VCaP (cell line): ENCODE data around the gene LAS1L.
"Not testable (repeated sequence)": the region's sequence is repeated elsewhere in the genome, so short reads cannot be mapped to it uniquely, and the experiment has no call there.

Experiments used
- H3K27ac ChIP-seq: fragments of 450-650 bp; 2 replicates; pipeline ENCODE4 v1.5.1; 2017
- TF ChIP-seq, protein P1 (sequence below): fragments of 450-650 bp; conservative IDR thresholded peaks from 2 replicates; pipeline ENCODE4 v1.5.1; 2017; ENCODE audit warnings: mild to moderate bottlenecking, moderate library complexity

The LAS1L gene

DNA sequence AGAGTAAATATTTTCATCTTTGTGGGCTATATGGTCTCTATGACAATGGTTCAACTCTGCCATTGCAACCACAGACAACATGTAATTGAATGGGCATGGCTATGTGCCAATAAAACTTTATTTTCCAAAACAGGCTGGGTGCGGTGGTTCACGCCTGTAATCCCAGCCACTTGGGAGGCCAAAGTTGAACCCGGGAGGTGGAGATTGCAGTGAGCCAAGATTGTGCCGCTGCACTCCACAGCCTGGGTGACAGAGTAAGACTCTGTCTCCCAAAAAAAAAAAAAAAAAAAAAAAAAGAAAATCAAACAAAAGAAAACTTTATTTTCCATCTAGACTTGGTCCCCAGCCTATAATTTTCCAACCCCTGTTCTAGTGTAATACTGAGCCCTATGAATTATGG lies 38.4 kb upstream of the LAS1L start:
- TF ChIP-seq, protein P1, sequence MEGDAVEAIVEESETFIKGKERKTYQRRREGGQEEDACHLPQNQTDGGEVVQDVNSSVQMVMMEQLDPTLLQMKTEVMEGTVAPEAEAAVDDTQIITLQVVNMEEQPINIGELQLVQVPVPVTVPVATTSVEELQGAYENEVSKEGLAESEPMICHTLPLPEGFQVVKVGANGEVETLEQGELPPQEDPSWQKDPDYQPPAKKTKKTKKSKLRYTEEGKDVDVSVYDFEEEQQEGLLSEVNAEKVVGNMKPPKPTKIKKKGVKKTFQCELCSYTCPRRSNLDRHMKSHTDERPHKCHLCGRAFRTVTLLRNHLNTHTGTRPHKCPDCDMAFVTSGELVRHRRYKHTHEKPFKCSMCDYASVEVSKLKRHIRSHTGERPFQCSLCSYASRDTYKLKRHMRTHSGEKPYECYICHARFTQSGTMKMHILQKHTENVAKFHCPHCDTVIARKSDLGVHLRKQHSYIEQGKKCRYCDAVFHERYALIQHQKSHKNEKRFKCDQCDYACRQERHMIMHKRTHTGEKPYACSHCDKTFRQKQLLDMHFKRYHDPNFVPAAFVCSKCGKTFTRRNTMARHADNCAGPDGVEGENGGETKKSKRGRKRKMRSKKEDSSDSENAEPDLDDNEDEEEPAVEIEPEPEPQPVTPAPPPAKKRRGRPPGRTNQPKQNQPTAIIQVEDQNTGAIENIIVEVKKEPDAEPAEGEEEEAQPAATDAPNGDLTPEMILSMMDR: no peak
- no peak overlapping the region for H3K27ac ChIP-seq

DNA sequence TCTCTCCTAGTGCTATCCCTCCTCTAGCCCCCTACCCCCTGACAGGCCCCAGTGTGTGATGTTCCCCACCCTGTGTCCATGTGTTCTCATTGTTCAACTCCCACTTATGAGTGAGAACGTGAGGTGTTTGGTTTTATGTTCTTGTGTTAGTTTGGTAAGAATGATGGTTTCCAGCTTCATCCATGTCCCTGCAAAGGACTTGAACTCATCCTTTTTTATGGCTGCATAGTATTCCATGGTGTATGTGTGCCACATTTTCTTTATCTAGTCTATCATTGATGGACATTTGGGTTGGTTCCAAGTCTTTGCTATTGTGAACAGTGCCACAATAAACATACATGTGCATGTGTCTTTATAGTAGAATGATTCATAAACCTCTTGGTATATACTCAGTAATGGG lies 28.3 kb upstream of the LAS1L start:
- not testable (repeated sequence) for H3K27ac ChIP-seq

DNA sequence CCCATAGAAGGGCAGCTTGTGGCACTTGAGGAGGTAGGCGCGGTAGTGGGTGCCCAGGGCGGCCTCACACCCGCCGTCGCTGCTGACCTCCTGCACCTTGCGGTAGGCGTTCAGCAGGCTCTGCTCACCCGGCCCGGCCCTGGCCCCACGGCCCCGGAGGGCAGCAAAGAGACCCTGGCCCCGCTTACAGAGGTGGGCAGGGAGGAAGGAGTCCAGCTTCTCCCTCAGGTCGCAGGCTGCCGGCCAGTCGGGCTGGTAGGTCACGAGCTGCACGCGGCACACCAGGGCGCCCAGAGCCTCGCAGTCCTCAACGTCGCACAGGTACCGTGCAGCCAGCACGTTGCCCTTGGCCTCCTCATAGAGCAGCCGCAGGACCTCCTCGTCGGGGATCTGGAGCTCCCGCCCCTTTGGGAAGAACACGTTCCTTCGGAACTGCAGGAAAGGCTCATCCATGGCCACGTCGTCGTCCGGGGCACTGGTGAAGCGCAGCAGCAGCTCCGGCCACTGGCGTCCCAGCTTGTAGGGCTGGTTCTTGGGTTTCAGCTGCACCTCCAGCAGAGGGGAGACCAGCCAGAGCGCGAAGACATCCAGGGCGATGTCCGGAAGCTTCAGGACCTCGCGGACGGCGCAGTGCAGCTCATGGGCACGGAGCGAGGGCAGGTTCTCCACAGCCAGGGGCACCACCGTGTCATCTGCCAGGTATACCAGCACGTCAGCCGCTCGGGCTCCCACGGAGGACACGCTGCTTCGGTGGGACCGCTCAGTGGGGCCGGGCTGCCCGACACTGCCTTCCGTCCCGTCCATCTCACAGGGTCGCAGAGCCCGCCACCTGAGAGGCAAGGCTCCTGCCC lies 17.1 kb upstream of the LAS1L start:
- no peak overlapping the region for H3K27ac ChIP-seq
- TF ChIP-seq, protein P1: no peak

DNA sequence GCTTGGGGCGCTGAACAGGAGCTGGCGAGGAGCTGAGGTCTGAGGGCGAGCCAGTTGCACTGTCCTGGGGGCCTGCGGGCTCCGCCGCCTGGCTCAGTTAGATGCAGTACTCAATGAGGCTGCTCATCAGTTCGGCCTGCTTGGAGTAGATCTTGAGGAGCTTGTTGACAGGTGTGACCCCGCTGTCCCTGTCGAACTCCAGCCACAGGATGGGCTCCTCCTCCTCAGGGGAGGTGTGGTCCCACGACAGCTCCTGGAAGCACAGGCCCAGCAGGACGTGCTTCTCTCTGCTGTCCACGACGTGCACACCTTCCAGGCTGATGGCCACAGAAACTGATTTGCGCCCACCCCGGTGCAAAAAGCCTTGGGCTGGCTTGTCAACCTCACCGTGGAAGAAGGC lies 16.5 kb upstream of the LAS1L start:
- TF ChIP-seq, protein P1: no peak
- no peak overlapping the region for H3K27ac ChIP-seq

DNA sequence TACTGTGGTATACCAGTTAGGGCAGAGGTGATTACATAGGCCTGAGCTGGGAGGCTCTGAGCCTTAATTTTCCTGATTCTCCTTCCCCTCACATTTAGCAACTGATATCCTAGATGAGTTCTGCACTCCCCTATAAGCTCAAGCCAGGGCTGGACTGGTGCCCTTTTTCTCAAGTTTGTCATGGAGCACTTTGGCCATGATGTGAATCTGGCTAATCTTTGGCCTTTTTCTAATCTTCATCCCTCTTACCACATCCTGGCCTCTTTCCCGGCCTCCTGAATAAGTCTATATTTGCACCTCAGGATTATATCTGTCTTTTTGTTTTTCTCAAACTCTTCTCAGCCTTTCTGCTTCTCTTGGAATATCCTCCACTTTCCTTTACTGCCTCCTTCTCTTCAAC lies 10.9 kb upstream of the LAS1L start:
- TF ChIP-seq, protein P1: no peak
- H3K27ac ChIP-seq: no peak overlapping the region

DNA sequence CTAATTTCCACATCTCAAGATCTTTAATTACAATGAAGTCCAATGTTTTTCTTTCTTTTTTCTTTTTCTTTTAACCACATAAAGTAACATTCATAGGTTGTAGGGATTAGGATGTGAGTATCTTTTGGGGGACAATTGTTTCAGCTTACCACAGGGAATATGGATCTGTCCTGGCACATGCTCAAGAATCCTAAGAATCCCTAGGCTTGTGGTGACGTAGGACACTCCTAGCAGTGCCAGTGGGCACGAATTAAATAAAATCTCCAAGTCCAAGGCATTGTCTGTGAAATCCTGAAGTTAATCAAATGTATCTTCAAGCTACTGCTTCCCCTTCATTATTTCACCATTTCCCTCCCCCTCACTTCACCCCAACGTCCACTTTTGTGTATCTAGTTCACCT lies 2.6 kb upstream of the LAS1L start:
- no peak overlapping the region for H3K27ac ChIP-seq

DNA sequence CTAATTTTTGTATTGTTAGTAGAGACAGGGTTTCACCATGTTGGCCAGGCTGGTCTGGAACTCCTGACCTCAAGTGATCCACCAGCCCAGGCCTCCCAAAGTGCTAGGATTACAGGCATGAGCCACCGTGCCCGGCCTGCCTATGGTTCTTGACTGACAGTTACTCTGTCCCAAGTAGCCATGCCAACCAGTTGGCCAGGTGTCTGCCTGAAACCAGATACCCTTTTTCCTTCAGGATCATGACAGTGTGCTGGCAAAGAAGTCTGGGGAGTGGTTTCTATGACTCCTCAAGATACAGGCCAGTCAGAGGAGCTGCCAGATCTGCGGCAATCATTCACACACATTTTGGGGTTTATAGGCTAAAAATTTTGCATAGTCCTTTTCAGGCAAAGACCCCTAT lies 1.7 kb upstream of the LAS1L start:
- no peak overlapping the region for H3K27ac ChIP-seq
- TF ChIP-seq, protein P1: no peak

More for the DNA sequence above, 2.6 kb upstream of the LAS1L start:
- TF ChIP-seq, protein P1: no peak

DNA sequence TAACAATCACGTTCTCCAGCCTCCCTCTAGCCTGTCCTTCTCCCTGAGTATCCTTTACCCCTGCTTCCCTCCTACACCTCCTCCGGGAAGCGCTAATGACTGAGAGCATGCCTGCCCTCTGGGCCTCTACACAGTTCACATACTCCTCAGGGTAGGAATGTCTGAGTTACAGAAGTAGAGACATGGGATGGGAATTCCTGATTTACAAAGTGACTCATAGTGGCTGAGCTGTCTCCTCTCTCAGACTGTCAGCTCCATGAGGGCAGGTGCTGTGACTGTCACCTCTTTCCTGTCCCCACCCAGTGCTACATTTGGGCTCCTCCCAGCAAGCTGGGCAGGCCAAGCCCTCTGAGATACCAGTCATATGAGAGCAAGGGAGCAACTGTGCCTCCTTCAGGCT lies 2.6 kb downstream of the LAS1L start:
- TF ChIP-seq, protein P1: no peak
- no peak overlapping the region for H3K27ac ChIP-seq
